ENCODE data around the gene SAMD11. TPM values are rescaled to one million over a fixed set of nuclear protein-coding genes. Genes with fewer than 3 reads are reported as not detected.

SAMD11 gene
- total and polyA plus RNA-seq, 2 of the 13 experiments (the other 11 are each of a cell fraction or from before 2014, with no cell fraction given): 0.11 TPM; not detected in 1

GRCh38 chr1:940107-941014 lies 16.6 kb downstream of the SAMD11 start:
- ATAC-seq (peak; percentile 16), FAIRE-seq (no peak), DNase-seq (ENCODE audit: low spot score) (peak; percentile 27)
- no TSS peak for BruUV-seq (replicated peaks)
- peak overlapping the region; percentile 15; the same call in 1 of the 2 replicates for H3K9ac ChIP-seq (ENCODE audit: insufficient read depth, low read depth, low read length)
- WGBS (ENCODE audit: low lambda C conversion rate): under 1% methylated on average over 15 of the region's 86 CpGs
- no peaks in the 10 kb centered on the region for H3K79me2 ChIP-seq (ENCODE audit: insufficient read depth, low read length)
- H3K27me3 ChIP-seq (ENCODE audit: control insufficient read depth in 1 of 2, insufficient read depth in 2 of 2, low read length in 2 of 2): peaks cover 22 to 54% of the 10 kb centered on the region in 2 experiments
- in situ Hi-C loops (cut with HindIII; ENCODE audit: extremely low pct_ligation_motif_present, low pct_unique_long_range_greater_than_20kb): no loop called here
- H3K36me3 ChIP-seq (replicated peaks in 1 of 2; ENCODE audit: control insufficient read depth in 1 of 2, insufficient read depth in 2 of 2, low read length in 2 of 2): peaks cover 1 to 4% of the 10 kb centered on the region in 2 experiments; a peak in 2 of 5 replicates
- intact Hi-C loops (cut with micrococcal nuclease; ENCODE audit: unreplicated experiment): loop anchor here (2.0 kb wide), 1 partner anchor 18 kb away; the partner anchor contains the start of gene NOC2L
- H3K27ac ChIP-seq (ENCODE audit: extremely low read length, insufficient read depth, low read length): no peak overlapping the region
- H3K9me3 ChIP-seq (ENCODE audit: low read length): no peaks in the 10 kb centered on the region
- ChIA-PET POLR2A (interaction anchor here (3.1 kb wide), 1 partner anchor 19 kb away, joined by 10 read pairs; the partner anchor contains the start of gene NOC2L), CTCF (ENCODE audit: low intra/inter-chr PET ratio, low total read pairs) (no interaction called here)
- peak overlapping the region; percentile 72 for H3K4me2 ChIP-seq (ENCODE audit: low read depth, low read length)
- H4K20me1 ChIP-seq (ENCODE audit: insufficient read depth, low read length): 0 out of 2 replicates have a peak, but pooled peaks cover 5% of the 10 kb centered on the region
- H3K4me1 ChIP-seq (ENCODE audit: insufficient read depth, low read length): peaks cover 32% of the 10 kb centered on the region
- H2AFZ ChIP-seq (ENCODE audit: low read length): no peak overlapping the region
- H3K4me3 ChIP-seq (replicated peaks in 1 of 3; ENCODE audit: insufficient read depth in 1 of 3, low read depth in 2 of 3, low read length in 3 of 3): peak overlapping the region; percentile 44 to 65 (median 49)
- TF ChIP-seq, protein P1, sequence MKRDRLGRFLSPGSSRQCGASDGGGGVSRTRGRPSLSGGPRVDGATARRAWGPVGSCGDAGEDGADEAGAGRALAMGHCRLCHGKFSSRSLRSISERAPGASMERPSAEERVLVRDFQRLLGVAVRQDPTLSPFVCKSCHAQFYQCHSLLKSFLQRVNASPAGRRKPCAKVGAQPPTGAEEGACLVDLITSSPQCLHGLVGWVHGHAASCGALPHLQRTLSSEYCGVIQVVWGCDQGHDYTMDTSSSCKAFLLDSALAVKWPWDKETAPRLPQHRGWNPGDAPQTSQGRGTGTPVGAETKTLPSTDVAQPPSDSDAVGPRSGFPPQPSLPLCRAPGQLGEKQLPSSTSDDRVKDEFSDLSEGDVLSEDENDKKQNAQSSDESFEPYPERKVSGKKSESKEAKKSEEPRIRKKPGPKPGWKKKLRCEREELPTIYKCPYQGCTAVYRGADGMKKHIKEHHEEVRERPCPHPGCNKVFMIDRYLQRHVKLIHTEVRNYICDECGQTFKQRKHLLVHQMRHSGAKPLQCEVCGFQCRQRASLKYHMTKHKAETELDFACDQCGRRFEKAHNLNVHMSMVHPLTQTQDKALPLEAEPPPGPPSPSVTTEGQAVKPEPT (CRISPR knock-in tag; IDR thresholded peaks at IDR 0.05; ENCODE audit: low read depth): no peak
- TF ChIP-seq ARNTL (CRISPR knock-in tag; IDR thresholded peaks at IDR 0.05) (no peak), EZH2 (conservative IDR thresholded peaks at IDR 0.05; ENCODE audit: low read depth, low read length) (peak; percentile 84; the same call in 1 of the 2 replicates), HNRNPLL (IDR thresholded peaks at IDR 0.05; ENCODE audit: low read depth, low read length, poor library complexity, severe bottlenecking) (peak; percentile 35), SYNCRIP (IDR thresholded peaks at IDR 0.05; ENCODE audit: insufficient read depth, low read depth, low read length) (no peak), REST (IDR thresholded peaks at IDR 0.05; ENCODE audit: borderline replicate concordance in 1 of 2, low read depth in 1 of 2, low read length in 2 of 2) (no peak), NFKB2 (CRISPR knock-in tag; IDR thresholded peaks at IDR 0.05; ENCODE audit: borderline replicate concordance) (peak; percentile 19; the same call in 1 of the 2 replicates), BCL6 (CRISPR knock-in tag; IDR thresholded peaks at IDR 0.05) (peak; percentile 34; the same call in 1 of the 2 replicates), ZNF451 (CRISPR knock-in tag; IDR thresholded peaks at IDR 0.05) (no peak), PTBP1 (IDR thresholded peaks at IDR 0.05; ENCODE audit: low read depth, low read length, poor library complexity, severe bottlenecking) (peak; percentile 30), ZNF790 (CRISPR knock-in tag; IDR thresholded peaks at IDR 0.05; ENCODE audit: borderline replicate concordance) (no peak)
- TF ChIP-seq, protein P2, sequence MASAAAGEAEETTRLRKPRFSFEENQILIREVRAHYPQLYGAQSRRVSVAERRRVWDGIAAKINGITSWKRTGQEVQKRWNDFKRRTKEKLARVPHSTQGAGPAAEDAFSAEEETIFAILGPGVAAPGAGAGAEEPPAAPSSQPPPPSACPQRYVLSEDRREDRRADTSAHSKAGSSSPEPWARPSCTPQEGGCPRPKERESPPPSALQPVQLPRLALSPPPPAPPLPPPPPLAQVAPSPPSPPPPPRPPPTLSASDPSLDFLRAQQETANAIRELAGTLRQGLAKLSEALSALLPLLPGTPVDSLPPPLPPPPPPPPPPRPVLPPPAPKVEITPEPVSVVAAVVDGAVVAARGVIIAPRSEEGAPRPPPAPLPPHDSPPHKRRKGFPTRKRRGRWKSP (CRISPR knock-in tag; IDR thresholded peaks at IDR 0.05): peak; percentile 34; the same call in 1 of the 2 replicates
- TF ChIP-seq, protein P3, sequence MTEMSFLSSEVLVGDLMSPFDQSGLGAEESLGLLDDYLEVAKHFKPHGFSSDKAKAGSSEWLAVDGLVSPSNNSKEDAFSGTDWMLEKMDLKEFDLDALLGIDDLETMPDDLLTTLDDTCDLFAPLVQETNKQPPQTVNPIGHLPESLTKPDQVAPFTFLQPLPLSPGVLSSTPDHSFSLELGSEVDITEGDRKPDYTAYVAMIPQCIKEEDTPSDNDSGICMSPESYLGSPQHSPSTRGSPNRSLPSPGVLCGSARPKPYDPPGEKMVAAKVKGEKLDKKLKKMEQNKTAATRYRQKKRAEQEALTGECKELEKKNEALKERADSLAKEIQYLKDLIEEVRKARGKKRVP (CRISPR knock-in tag; IDR thresholded peaks at IDR 0.05): no peak

Data from HepG2 (cell line).